ENCODE results near the gene MYH15.

MYH15 gene

GRCh38 chr3:108493862-108494261 lies 16.5 kb downstream of the MYH15 start:
- Histone ChIP-seq H3K9me3 (ENCODE audit: control insufficient read depth, insufficient read depth, low read length) (no peaks in the 10 kb centered on the region), H3K4me3 (ENCODE audit: low read length) (no peak overlapping the region), H3K36me3 (ENCODE audit: control insufficient read depth, insufficient read depth, low read length) (no peaks in the 10 kb centered on the region), H3K27me3 (ENCODE audit: control insufficient read depth, insufficient read depth, low read length) (no peaks in the 10 kb centered on the region), H3K27ac (ENCODE audit: low read length) (no peak overlapping the region), H3K4me1 (ENCODE audit: control insufficient read depth, insufficient read depth, low read length) (no peaks in the 10 kb centered on the region)
- WGBS (ENCODE audit: insufficient coverage, insufficient read length): no CpG with 5 or more reads among the region's 2 CpGs
- DNase-seq (ENCODE audit: low read depth, low spot score): no peak

DNA sequence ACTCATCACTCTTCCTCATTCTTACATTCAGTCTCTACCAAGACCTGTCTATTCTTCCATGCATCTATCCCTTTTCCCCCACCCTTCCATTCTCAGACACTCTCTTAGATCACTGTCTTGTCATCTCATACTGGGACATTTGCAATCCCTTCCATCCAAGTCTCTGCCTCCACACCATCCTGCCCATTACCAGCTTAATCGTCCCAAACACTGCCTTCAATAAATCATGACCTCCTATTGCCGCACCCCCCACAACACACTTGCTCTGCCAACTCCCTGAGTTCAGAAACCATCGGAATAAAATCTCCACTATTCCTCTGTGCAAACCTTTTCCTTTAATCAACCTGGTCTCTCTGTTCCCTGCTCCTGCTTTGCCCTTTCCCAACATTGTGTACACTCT lies 18.9 kb downstream of the MYH15 start:
- WGBS (ENCODE audit: insufficient coverage, insufficient read length): no CpG with 5 or more reads among the region's 3 CpGs
- Histone ChIP-seq H3K36me3 (ENCODE audit: control insufficient read depth, insufficient read depth, low read length) (no peaks in the 10 kb centered on the region), H3K27me3 (ENCODE audit: control insufficient read depth, insufficient read depth, low read length) (no peaks in the 10 kb centered on the region)

GRCh38 chr3:108489776-108490175 lies 20.6 kb downstream of the MYH15 start:
- peak; percentile 52 for DNase-seq (ENCODE audit: low read depth, low spot score)
- H3K36me3 ChIP-seq (ENCODE audit: control insufficient read depth, insufficient read depth, low read length): no peaks in the 10 kb centered on the region
- H3K27me3 ChIP-seq (ENCODE audit: control insufficient read depth, insufficient read depth, low read length): no peaks in the 10 kb centered on the region
- WGBS (ENCODE audit: insufficient coverage, insufficient read length): no CpG with 5 or more reads among the region's 2 CpGs
- H3K9me3 ChIP-seq (ENCODE audit: control insufficient read depth, insufficient read depth, low read length): no peaks in the 10 kb centered on the region
- peaks cover 6% of the 10 kb centered on the region; the same call in 1 of the 2 replicates for H3K4me1 ChIP-seq (ENCODE audit: control insufficient read depth, insufficient read depth, low read length)
- no peak overlapping the region for H3K27ac ChIP-seq (ENCODE audit: low read length)
- H3K4me3 ChIP-seq (ENCODE audit: low read length): no peak overlapping the region

More for the DNA sequence above, 18.9 kb downstream of the MYH15 start:
- H3K4me1 ChIP-seq (ENCODE audit: control insufficient read depth, insufficient read depth, low read length): peaks cover 2% of the 10 kb centered on the region; the same call in 1 of the 2 replicates
- no peak for DNase-seq (ENCODE audit: low read depth, low spot score)
- H3K27ac ChIP-seq (ENCODE audit: low read length): no peak overlapping the region
- H3K4me3 ChIP-seq (ENCODE audit: low read length): no peak overlapping the region
- H3K9me3 ChIP-seq (ENCODE audit: control insufficient read depth, insufficient read depth, low read length): no peaks in the 10 kb centered on the region

GRCh38 chr3:108488631-108489030 lies 21.8 kb downstream of the MYH15 start:
- no peaks in the 10 kb centered on the region for H3K36me3 ChIP-seq (ENCODE audit: control insufficient read depth, insufficient read depth, low read length)
- H3K4me1 ChIP-seq (ENCODE audit: control insufficient read depth, insufficient read depth, low read length): peaks cover 6% of the 10 kb centered on the region; the same call in 1 of the 2 replicates
- no peak overlapping the region for H3K27ac ChIP-seq (ENCODE audit: low read length)
- DNase-seq (ENCODE audit: low read depth, low spot score): no peak
- H3K4me3 ChIP-seq (ENCODE audit: low read length): no peak overlapping the region
- H3K9me3 ChIP-seq (ENCODE audit: control insufficient read depth, insufficient read depth, low read length): no peaks in the 10 kb centered on the region
- no peaks in the 10 kb centered on the region for H3K27me3 ChIP-seq (ENCODE audit: control insufficient read depth, insufficient read depth, low read length)
- no CpG with 5 or more reads among the region's 1 CpG for WGBS (ENCODE audit: insufficient coverage, insufficient read length)

- peaks cover 6% of the 10 kb centered on the region; the same call in 1 of the 2 replicates for H3K4me1 ChIP-seq (ENCODE audit: control insufficient read depth, insufficient read depth, low read length)
- WGBS (ENCODE audit: insufficient coverage, insufficient read length): no CpG with 5 or more reads among the region's 2 CpGs
- no peaks in the 10 kb centered on the region for H3K9me3 ChIP-seq (ENCODE audit: control insufficient read depth, insufficient read depth, low read length)
- H3K36me3 ChIP-seq (ENCODE audit: control insufficient read depth, insufficient read depth, low read length): no peaks in the 10 kb centered on the region
- no peak for DNase-seq (ENCODE audit: low read depth, low spot score)
- H3K27ac ChIP-seq (ENCODE audit: low read length): no peak overlapping the region
- H3K27me3 ChIP-seq (ENCODE audit: control insufficient read depth, insufficient read depth, low read length): no peaks in the 10 kb centered on the region
- H3K4me3 ChIP-seq (ENCODE audit: low read length): no peak overlapping the region
Observed at GRCh38 chr3:108487439-108487838, 23.0 kb downstream of the MYH15 start.

DNA sequence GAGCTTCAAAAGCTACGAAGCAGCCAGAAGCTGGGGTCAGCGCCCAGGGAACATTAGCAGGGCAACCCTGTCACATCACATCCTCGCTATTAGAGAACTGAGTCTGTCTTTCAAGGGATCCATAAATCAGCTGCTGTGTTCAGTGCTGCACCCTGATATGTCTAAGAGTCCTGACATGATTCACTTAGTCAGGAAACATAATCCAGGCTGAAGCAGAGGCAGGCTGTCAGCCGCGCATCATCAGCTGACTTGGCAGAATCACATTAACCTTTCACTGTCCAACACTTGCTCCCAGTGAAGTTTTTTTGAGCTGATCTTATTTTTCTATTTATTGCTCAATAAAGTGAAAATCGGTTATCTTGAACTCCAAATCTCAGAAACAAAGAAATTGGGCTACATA lies 23.5 kb downstream of the MYH15 start:
- no CpG with 5 or more reads among the region's 6 CpGs for WGBS (ENCODE audit: insufficient coverage, insufficient read length)
- no peak for DNase-seq (ENCODE audit: low read depth, low spot score)
- H3K4me3 ChIP-seq (ENCODE audit: low read length): no peak overlapping the region
- no peaks in the 10 kb centered on the region for H3K27me3 ChIP-seq (ENCODE audit: control insufficient read depth, insufficient read depth, low read length)
- H3K9me3 ChIP-seq (ENCODE audit: control insufficient read depth, insufficient read depth, low read length): no peaks in the 10 kb centered on the region
- peaks cover 6% of the 10 kb centered on the region; the same call in 1 of the 2 replicates for H3K4me1 ChIP-seq (ENCODE audit: control insufficient read depth, insufficient read depth, low read length)
- H3K27ac ChIP-seq (ENCODE audit: low read length): no peak overlapping the region
- no peaks in the 10 kb centered on the region for H3K36me3 ChIP-seq (ENCODE audit: control insufficient read depth, insufficient read depth, low read length)

- no peaks in the 10 kb centered on the region for H3K36me3 ChIP-seq (ENCODE audit: control insufficient read depth, insufficient read depth, low read length)
- H3K4me3 ChIP-seq (ENCODE audit: low read length): no peak overlapping the region
- no peak for DNase-seq (ENCODE audit: low read depth, low spot score)
- H3K27me3 ChIP-seq (ENCODE audit: control insufficient read depth, insufficient read depth, low read length): no peaks in the 10 kb centered on the region
- peaks cover 6% of the 10 kb centered on the region; the same call in 1 of the 2 replicates for H3K4me1 ChIP-seq (ENCODE audit: control insufficient read depth, insufficient read depth, low read length)
- no peaks in the 10 kb centered on the region for H3K9me3 ChIP-seq (ENCODE audit: control insufficient read depth, insufficient read depth, low read length)
- WGBS (ENCODE audit: insufficient coverage, insufficient read length): no CpG with 5 or more reads among the region's 3 CpGs
- H3K27ac ChIP-seq (ENCODE audit: low read length): no peak overlapping the region
Observed at GRCh38 chr3:108486338-108486737, 24.1 kb downstream of the MYH15 start.

DNA sequence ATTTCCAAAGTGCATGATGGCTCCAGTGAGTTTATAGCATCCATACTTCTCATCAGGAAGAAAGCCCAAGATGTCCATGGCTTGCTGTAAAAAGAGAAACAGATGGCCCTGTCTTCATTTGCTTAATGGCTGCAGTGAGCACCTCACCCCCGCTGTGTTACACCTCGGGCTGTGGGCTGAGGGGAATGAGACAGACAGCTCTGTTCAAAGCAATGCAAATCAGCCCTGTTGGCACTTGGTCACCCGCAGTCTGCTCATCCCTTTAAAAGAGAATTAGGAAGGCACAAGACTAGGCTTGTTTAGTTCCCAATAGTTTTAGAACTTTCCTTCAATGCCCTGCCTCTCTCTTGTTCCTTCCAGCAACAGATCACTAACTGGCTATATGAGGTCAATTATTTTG lies 25.2 kb downstream of the MYH15 start:
- Histone ChIP-seq H3K4me1 (ENCODE audit: control insufficient read depth, insufficient read depth, low read length) (peaks cover 6% of the 10 kb centered on the region; the same call in 1 of the 2 replicates), H3K27me3 (ENCODE audit: control insufficient read depth, insufficient read depth, low read length) (no peaks in the 10 kb centered on the region), H3K36me3 (ENCODE audit: control insufficient read depth, insufficient read depth, low read length) (no peaks in the 10 kb centered on the region), H3K9me3 (ENCODE audit: control insufficient read depth, insufficient read depth, low read length) (no peaks in the 10 kb centered on the region), H3K4me3 (ENCODE audit: low read length) (no peak overlapping the region), H3K27ac (ENCODE audit: low read length) (no peak overlapping the region)
- no CpG with 5 or more reads among the region's 3 CpGs for WGBS (ENCODE audit: insufficient coverage, insufficient read length)
- peak; percentile 35 for DNase-seq (ENCODE audit: low read depth, low spot score)

DNA sequence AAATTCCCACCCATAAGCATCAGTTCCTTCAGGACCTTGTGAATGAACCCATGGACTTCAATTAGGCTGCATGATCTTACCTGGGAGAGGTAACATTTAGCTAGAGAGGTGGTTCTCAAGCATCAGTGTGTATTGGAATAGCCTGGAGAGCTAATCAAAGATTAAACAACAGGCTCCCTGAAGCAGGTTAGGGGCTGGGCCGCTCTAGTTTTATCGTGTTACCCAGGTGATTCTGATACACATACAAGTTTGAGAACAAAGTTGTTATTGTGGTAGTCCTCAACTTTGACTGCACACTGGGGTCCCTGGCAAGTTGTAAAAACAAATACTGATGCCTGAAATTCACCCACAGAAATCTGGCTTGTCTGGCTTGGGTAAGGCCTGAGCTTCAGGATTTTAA lies 31.2 kb downstream of the MYH15 start:
- Histone ChIP-seq H3K27ac (ENCODE audit: low read length) (no peak overlapping the region), H3K4me3 (ENCODE audit: low read length) (no peak overlapping the region), H3K36me3 (ENCODE audit: control insufficient read depth, insufficient read depth, low read length) (no peaks in the 10 kb centered on the region), H3K4me1 (ENCODE audit: control insufficient read depth, insufficient read depth, low read length) (no peaks in the 10 kb centered on the region), H3K27me3 (ENCODE audit: control insufficient read depth, insufficient read depth, low read length) (no peaks in the 10 kb centered on the region), H3K9me3 (ENCODE audit: control insufficient read depth, insufficient read depth, low read length) (no peaks in the 10 kb centered on the region)
- no CpG with 5 or more reads among the region's 2 CpGs for WGBS (ENCODE audit: insufficient coverage, insufficient read length)
- DNase-seq (ENCODE audit: low read depth, low spot score): no peak

- WGBS (ENCODE audit: insufficient coverage, insufficient read length): no CpG with 5 or more reads among the region's 4 CpGs
- no peak overlapping the region for H3K4me3 ChIP-seq (ENCODE audit: low read length)
- no peaks in the 10 kb centered on the region for H3K9me3 ChIP-seq (ENCODE audit: control insufficient read depth, insufficient read depth, low read length)
- no peaks in the 10 kb centered on the region for H3K36me3 ChIP-seq (ENCODE audit: control insufficient read depth, insufficient read depth, low read length)
- DNase-seq (ENCODE audit: low read depth, low spot score): peak; percentile 31
- H3K27me3 ChIP-seq (ENCODE audit: control insufficient read depth, insufficient read depth, low read length): no peaks in the 10 kb centered on the region
- H3K27ac ChIP-seq (ENCODE audit: low read length): no peak overlapping the region
- H3K4me1 ChIP-seq (ENCODE audit: control insufficient read depth, insufficient read depth, low read length): no peaks in the 10 kb centered on the region
Observed at GRCh38 chr3:108477511-108478147, 32.8 kb downstream of the MYH15 start.

GRCh38 chr3:108475220-108475782 lies 35.1 kb downstream of the MYH15 start:
- no CpG with 5 or more reads among the region's 1 CpG for WGBS (ENCODE audit: insufficient coverage, insufficient read length)
- Histone ChIP-seq H3K27me3 (ENCODE audit: control insufficient read depth, insufficient read depth, low read length) (no peaks in the 10 kb centered on the region), H3K4me3 (ENCODE audit: low read length) (no peak overlapping the region), H3K9me3 (ENCODE audit: control insufficient read depth, insufficient read depth, low read length) (no peaks in the 10 kb centered on the region), H3K4me1 (ENCODE audit: control insufficient read depth, insufficient read depth, low read length) (no peaks in the 10 kb centered on the region), H3K27ac (ENCODE audit: low read length) (no peak overlapping the region), H3K36me3 (ENCODE audit: control insufficient read depth, insufficient read depth, low read length) (no peaks in the 10 kb centered on the region)
- DNase-seq (ENCODE audit: low read depth, low spot score): no peak

Measured in iPS DF 6.9 (cell line).